Adrenal gland (tissue), 5 donors: ENCODE results near the gene SCFD1.
A peak's percentile ranks its signal among the peaks of the same experiment; 100 is the strongest.

Experiments
- POLR2A ChIP-seq, 2 donors: fragments of 450-650 bp; IDR thresholded peaks; one replicate each; pipeline ENCODE4 v1.6.1; 2017; ENCODE audit warnings: antibody characterized with exemption in 2 of 2, mild to moderate bottlenecking in 2 of 2, moderate library complexity in 1 of 2
- TF ChIP-seq, protein P1 (sequence below), 6 experiments: fragments of 450-650 bp in 4 of 6; fragments of 200-600 bp in 2 of 6; sonication (generic) in 1 of 6; IDR thresholded peaks; 1 replicate in 5 of 6; 2 replicates in 1 of 6; pipeline versions ENCODE4 v1.5.1 to v1.8.0; 2016 to 2021; ENCODE audit warnings: antibody characterized with exemption in 6 of 6, mild to moderate bottlenecking in 2 of 6, moderate library complexity in 1 of 6
- donor health status: DM: no; HTN: no; CAD: no.

GRCh38 chr14:30621940-30622830, at the start of gene SCFD1:
- TF ChIP-seq, protein P1, sequence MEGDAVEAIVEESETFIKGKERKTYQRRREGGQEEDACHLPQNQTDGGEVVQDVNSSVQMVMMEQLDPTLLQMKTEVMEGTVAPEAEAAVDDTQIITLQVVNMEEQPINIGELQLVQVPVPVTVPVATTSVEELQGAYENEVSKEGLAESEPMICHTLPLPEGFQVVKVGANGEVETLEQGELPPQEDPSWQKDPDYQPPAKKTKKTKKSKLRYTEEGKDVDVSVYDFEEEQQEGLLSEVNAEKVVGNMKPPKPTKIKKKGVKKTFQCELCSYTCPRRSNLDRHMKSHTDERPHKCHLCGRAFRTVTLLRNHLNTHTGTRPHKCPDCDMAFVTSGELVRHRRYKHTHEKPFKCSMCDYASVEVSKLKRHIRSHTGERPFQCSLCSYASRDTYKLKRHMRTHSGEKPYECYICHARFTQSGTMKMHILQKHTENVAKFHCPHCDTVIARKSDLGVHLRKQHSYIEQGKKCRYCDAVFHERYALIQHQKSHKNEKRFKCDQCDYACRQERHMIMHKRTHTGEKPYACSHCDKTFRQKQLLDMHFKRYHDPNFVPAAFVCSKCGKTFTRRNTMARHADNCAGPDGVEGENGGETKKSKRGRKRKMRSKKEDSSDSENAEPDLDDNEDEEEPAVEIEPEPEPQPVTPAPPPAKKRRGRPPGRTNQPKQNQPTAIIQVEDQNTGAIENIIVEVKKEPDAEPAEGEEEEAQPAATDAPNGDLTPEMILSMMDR (IDR thresholded peaks at IDR 0.05) = no peak
- TF ChIP-seq POLR2A (IDR thresholded peaks at IDR 0.05) = peak; percentile 92 to 97
